ENCODE measurements around the gene PHLPP1. TPM values are rescaled to one million over a fixed set of nuclear protein-coding genes. Genes with fewer than 3 reads are reported as not detected.
"Not testable (repeated sequence)": the region's sequence is repeated elsewhere in the genome, so short reads cannot be mapped to it uniquely, and the experiment has no call there.

Gene PHLPP1
- total RNA-seq, 6 experiments from 2014 or later, result 4.5 to 7.9 (median 5.5) TPM

- peaks cover 23% of the 10 kb centered on the region for H3K27me3 Mint-ChIP-seq (ENCODE audit: insufficient read depth)
- no peak overlapping the region for H3K27ac Mint-ChIP-seq
- no peak for TF ChIP-seq CTCF (IDR thresholded peaks at IDR 0.05)
- DNase-seq, result no peak
- H3K9me3 Mint-ChIP-seq, result no peaks in the 10 kb centered on the region
- no peak overlapping the region for H3K4me3 Mint-ChIP-seq
- no peaks in the 10 kb centered on the region for H3K36me3 Mint-ChIP-seq (ENCODE audit: low read depth)
- H3K4me1 Mint-ChIP-seq (ENCODE audit: low read depth), result no peaks in the 10 kb centered on the region
These were observed 17.7 kb upstream of the PHLPP1 start for GRCh38 chr18:62697636-62698035.

- no peak for DNase-seq
- H3K4me1 Mint-ChIP-seq (ENCODE audit: low read depth), result no peaks in the 10 kb centered on the region
- H3K27me3 Mint-ChIP-seq (ENCODE audit: insufficient read depth), result peaks cover 16% of the 10 kb centered on the region
- no peaks in the 10 kb centered on the region for H3K36me3 Mint-ChIP-seq (ENCODE audit: low read depth)
- no peak overlapping the region for H3K27ac Mint-ChIP-seq
- H3K4me3 Mint-ChIP-seq, result no peak overlapping the region
- no peaks in the 10 kb centered on the region for H3K9me3 Mint-ChIP-seq
- TF ChIP-seq CTCF (IDR thresholded peaks at IDR 0.05), result no peak
These were observed 13.1 kb upstream of the PHLPP1 start for GRCh38 chr18:62702259-62702658.

GRCh38 chr18:62706879-62707278 is 8.5 kb upstream of the PHLPP1 start:
- H3K4me1 Mint-ChIP-seq (ENCODE audit: low read depth), result peaks cover 19% of the 10 kb centered on the region
- not testable (repeated sequence) for H3K27ac Mint-ChIP-seq; H3K27me3 Mint-ChIP-seq (ENCODE audit: insufficient read depth); DNase-seq; H3K36me3 Mint-ChIP-seq (ENCODE audit: low read depth); H3K4me3 Mint-ChIP-seq; H3K9me3 Mint-ChIP-seq

GRCh38 chr18:62709908-62710307 is 5.4 kb upstream of the PHLPP1 start:
- not testable (repeated sequence) for H3K36me3 Mint-ChIP-seq (ENCODE audit: low read depth); H3K4me3 Mint-ChIP-seq; DNase-seq; H3K9me3 Mint-ChIP-seq; H3K27me3 Mint-ChIP-seq (ENCODE audit: insufficient read depth); H3K27ac Mint-ChIP-seq
- peaks cover 26% of the 10 kb centered on the region for H3K4me1 Mint-ChIP-seq (ENCODE audit: low read depth)

- DNase-seq, result peak; percentile 55
- TF ChIP-seq CTCF (IDR thresholded peaks at IDR 0.05), result peak; percentile 43
- Mint-ChIP-seq H3K36me3 (ENCODE audit: low read depth) (no peaks in the 10 kb centered on the region), H3K27ac (no peak overlapping the region), H3K4me3 (no peak overlapping the region), H3K27me3 (ENCODE audit: insufficient read depth) (peaks cover 2% of the 10 kb centered on the region; the same call in 1 of the 2 replicates), H3K4me1 (ENCODE audit: low read depth) (peaks cover 26% of the 10 kb centered on the region), H3K9me3 (no peaks in the 10 kb centered on the region)
These were observed 4.9 kb upstream of the PHLPP1 start for GRCh38 chr18:62710417-62710816.

GRCh38 chr18:62711781-62712180 is 3.6 kb upstream of the PHLPP1 start:
- Mint-ChIP-seq H3K27me3 (ENCODE audit: insufficient read depth) (no peaks in the 10 kb centered on the region; the same call in 1 of the 2 replicates), H3K27ac (no peak overlapping the region), H3K9me3 (no peaks in the 10 kb centered on the region), H3K36me3 (ENCODE audit: low read depth) (no peaks in the 10 kb centered on the region), H3K4me3 (no peak overlapping the region; the same call in 1 of the 2 replicates), H3K4me1 (ENCODE audit: low read depth) (peaks cover 26% of the 10 kb centered on the region)
- no peak for DNase-seq
- TF ChIP-seq CTCF (IDR thresholded peaks at IDR 0.05), result no peak
